ENCODE measurements around the gene ARMH4.
"Not testable (repeated sequence)": the region's sequence is repeated elsewhere in the genome, so short reads cannot be mapped to it uniquely, and the experiment has no call there.

The ARMH4 gene

DNA sequence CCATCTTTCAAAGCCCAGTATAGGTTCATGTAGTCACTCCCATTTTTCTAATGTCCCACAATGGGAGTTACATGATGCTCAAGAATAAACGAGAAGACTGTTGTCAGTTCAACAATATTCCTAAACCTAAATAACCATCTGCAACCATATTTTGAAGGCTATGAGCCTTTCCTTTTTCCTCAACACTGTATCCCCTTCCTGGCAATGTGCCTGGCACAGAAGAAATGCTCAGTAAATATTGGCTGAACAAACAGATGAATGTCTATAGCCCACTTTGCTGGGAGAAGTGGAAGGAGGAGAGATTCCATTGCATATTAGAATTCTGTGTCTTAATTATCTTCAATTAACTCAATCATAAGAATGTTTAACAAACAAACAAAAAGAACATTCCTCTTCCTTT is 6.1 kb downstream of the ARMH4 start:
- DNase-seq, result no peak

DNA sequence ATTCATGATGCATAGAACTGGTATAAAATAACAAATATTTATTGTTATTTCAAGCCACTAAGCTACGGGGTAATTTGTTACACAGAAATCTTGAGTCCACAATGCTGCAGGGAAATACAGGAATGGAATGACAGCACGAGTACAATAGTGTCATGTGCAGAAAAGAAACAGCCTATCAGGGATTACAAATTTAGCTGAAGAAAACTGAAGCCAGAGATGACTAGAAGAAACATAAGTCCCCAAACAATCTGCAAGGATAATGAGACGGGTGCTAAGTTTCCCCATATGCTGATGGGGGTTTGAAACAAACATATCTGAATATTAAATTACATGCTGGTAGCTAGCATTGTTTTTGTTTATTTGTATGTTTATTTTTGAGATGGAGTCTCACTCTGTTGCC is 8.9 kb downstream of the ARMH4 start:
- DNase-seq, result no peak

DNA sequence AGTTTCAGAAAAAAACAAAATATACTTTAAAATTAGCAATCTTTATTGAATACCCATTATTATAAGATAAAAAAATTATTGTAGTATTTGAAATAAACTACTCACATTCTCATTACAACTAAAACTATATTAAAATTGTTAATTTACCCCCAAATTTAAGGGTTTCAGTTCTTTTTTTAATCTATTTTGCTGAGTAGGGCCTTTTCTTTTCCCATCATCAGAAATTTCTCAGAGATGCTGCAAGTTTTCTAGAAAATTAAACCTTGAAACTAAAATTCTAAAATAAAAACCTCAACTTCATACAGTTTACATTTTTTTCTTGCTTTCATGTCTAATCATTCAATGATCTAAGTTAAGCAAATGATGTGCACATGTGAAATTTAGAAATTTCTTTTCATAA is 10.1 kb downstream of the ARMH4 start:
- no peak for DNase-seq

DNA sequence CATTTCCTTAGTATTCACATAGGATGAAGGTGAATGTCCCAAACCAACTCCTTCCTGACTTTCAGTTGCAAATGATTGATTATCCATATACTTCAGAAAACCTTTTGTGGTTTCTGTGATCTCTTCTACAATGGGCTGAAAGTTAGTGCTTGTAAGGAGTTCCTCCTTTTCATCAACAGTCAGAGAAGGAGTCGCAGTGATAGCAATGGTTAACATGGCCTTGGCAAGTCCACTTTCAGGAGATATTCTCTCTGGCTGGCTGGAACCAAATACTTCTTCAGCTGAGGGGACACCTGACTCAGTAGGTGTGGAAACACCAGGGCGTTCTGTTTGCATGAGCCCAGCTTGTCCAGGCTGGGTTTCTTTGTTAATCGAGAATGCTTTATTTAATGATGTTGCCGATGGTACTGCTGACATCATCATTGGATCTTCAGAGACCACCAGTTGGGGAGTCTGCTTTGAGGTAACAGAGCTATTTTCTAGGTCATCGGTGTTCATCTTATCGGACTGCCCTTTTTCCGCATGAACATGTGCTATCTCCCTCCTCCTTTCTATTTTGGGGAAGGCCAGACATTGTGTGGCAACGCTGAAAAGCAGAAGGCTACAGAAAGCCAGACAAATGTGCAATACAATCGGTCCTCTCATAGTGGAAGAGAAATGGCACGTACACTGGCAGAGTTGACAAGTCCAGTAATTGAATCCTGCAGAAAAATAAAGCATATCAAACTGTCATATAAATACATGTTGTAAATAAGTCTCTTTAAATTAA is 13.1 kb downstream of the ARMH4 start:
- DNase-seq, result no peak

DNA sequence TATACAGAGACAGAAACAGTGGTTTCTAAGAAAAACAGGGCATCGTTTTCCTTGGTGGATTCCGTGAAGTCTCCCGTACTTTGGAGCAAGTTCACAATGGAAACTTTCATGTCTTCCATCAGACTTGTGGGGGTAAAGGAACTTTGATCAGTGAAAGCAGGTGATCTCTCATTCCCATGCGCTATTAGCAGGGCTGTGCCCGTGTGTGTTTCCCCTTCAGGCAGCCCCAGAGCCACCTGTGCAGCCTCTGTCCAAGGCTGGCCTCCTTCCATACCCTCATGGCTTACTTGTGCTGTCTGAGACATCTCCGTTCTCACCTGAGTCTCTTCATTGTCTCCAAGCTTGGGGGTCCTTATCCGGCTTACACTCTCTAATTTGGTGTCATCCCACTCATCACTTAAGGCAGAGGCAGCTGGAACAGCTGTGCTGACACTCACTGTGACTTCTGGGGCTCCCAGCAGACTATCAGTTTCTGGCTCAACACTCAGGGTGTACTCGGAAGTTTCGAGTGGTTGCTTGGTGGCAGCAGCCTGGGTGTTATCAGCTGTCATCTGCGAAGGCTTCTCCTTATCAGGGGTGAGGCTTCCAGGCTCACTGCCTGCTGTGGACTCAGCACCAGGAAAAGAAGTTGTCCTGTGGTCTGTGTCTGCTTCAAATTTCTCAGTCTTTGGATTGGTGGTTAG is 13.8 kb downstream of the ARMH4 start:
- no peak for DNase-seq

DNA sequence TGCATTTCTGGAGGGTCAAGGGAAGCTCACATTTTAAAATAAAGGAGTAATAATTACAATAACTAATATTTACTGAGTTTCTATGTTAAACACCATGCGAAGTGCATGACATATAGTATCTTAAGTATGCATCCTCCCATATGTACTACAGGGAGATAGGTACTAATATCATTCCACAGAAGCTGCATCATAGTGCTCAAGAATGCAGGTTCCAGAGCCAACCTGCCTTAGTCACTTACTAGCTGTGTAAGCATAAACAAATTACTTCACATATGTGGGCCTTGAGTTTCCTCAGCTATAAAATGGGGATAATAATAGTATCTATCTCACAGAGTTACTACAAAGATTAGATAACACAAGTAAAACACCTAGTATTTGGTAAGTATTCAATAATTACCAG is 18.3 kb downstream of the ARMH4 start:
- no peak for DNase-seq

DNA sequence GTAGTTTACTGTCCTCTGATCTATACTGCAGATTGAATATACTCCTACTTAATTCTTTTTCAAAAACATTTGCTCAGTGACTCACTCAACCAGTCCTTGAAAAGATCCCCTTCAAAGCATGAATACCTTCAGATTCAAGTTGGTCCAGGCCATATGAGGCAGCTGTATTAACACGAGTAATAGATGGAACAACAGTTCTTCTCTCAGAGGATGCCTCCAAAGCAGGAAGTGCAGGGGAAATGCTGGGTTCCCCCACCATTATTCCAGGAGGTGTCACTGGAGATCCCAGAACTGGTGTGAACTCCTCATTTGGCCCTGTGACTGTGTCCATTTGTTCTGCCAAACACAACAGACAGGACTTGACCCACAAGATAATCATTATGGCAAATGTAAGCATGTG is 20.6 kb downstream of the ARMH4 start:
- DNase-seq, result no peak

DNA sequence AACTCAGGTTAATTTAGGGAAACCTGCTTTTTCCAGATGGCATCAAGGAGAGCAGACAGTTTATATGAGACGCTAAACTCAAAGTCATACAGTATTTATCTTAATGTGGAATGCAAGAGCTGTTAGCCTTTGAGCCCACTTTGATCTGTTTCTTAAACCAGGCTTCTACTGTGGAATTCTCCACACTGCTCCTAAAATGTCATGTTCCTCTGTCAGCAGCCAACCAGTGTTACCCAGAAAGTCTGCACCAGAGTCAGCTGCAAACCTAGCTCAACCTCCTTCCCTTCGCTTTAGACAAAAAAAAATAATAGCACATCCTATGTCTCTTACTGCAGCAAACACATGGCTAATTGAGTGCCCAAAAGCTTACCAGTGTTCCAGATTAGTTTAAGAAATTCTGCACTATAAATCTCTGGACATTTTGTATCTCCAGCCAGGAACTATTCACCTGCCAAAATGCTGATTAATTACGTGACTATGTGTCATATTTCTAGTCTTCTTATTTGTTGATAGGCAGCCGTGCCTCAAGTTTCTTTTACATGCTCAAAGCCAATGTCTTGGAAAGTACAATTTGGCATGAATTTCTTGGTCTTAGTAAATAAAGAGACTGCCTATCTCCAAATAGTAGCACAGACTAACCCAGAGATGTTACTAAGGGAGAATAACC is 21.8 kb downstream of the ARMH4 start:
- no peak for DNase-seq

DNA sequence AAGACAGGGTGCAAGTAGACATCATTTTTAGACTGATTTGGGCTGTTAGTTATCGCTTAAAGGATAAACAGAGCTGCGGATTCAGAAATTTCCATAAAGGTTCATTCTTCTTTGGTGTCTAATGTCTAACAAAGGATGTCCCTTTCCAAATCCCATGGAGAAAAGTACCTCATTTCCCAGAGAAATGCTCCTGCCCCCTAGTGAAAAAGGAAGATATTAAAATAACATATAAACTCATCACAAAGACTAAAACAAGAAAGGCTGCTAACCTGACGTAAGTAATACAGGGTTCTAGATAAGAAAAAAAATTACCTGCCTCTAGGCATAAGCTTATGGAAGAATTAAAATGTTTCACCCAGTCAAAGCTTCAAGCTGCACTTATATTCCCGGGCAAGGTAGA is 22.8 kb downstream of the ARMH4 start:
- no peak for DNase-seq

DNA sequence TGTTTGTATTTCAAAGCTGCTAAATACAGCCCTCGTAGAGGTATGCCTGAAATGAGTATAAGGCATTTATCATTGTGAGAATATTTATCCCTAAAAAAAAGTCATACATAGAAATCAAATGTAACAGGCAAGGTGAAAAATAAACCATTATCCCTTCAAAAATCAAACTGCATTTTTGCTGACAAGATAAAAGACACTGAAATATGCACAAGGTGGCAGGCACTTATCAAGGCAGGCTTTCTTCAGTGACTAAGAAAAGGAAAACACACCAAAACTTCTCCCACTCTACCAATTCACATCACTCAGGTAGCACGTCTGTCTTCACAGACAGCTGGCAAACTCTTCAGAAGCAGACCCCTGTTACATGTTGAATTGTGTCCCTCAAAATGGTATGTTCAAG is 23.6 kb downstream of the ARMH4 start:
- DNase-seq, result no peak

DNA sequence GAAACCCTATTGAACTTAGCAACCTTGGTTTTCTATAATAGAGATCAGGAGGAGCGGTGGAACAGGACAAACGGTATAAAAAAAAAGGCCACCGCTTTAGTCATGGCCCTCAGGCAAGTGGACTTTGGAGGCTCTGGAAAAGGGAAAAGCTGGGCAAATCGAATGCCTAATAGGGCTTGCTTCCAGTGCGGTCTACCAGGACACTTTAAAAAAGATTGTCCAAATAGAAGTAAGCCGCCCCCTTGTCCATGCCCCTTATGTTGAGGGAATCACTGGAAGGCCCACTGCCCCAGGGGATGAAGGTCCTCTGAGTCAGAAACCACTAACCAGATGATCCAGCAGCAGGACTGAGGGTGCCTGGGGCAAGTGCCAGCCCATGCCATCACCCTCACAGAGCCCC is 29.5 kb downstream of the ARMH4 start:
- not testable (repeated sequence) for DNase-seq

DNA sequence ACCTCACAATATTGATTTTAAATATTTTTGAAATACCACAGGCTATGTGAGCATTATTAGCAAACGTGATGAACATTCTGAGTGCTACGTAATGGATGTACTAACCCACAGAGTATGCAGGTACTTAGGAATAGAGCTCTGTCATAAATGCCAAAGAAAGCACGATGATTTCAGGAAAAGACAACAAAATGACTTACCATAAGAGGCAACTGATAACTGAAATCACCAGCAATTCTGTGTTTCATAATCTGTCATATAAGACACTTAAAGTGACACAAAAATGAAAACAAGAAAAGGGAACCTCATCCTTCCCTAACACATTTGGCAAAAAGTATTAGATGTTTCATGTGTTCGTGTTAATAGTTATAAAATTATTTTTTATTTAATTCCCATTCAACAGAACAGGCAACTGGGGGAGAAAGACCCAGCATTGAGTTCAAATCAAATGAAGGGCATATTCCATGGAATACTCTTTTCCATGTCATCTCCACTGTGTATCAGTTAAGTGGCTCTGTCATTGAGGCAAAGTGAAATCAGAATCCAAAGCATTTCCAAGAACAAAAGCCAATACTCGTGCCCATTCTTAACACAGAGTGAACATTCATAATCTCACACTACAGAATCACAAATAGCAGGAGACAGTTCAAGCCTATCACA is 30.4 kb downstream of the ARMH4 start:
- DNase-seq, result no peak

DNA sequence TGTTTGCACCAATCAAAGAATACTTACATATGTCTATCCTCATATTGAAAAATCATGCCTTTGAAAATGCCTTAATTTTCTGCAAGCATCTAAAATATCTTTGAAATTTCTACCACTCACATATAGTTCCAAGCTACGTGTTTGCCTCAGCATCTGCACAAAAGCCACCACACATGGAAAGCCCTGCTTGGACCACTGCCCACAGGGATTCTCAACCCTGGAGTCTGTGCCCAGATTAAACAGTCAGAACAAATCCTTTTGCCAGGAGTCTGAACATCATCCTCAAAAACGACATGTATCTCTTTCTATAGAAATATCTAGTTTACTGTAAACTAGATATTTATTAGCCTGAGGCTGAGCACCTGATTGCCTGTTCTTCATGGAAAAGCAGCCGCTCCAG is 32.6 kb downstream of the ARMH4 start:
- no peak for DNase-seq

DNA sequence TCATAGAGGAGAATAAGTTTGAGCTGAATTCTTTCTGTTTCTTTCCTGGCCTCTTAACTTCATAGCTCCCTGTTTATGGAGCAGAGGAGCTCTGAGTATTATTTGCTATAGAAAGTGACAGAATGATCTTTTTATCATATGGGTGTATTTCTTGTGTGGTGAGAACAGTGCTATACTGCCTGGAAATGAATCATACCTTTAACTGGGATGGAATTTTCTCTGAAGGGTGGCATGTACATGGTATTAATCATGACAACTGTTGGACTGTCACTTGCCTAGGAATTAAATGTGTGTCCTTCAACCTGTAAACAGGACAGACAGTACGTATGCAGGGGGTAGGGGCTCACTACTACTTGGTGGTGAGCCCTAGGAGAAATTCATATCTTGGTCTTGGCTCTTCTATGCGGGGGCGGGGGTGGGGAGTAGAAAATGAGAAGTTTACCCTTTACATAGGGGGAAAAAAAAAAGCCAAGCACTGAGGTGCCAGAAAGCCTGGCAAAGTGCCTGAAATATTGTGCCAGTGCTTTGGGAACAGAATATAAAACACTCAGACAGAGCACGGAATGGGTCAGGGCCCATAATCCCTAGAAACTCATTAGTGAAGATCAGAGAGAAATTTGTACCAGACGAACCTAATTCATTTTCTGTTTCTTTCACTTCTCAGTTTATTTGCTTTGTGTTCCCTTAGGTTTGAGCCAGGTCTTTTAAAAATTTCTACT is 33.8 kb downstream of the ARMH4 start:
- DNase-seq, result no peak

DNA sequence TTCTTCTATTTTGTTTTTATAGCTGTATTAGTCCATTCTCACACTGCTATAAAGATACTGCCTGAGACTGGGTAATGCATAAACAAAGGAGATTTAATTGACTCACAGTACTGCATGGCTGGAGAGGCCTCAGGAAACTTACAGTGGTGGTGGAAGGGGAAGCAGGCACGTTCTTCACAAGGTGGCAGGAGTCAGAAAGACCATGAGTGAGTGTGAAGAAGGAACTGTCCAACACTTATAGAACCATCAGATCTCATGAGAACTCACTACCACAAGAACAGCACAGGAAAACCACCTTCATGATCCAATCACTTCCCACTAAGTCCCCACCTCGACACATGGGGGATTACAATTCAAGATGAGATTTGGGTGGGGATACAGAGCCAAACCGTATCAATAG is 42.3 kb downstream of the ARMH4 start:
- DNase-seq, result no peak

DNA sequence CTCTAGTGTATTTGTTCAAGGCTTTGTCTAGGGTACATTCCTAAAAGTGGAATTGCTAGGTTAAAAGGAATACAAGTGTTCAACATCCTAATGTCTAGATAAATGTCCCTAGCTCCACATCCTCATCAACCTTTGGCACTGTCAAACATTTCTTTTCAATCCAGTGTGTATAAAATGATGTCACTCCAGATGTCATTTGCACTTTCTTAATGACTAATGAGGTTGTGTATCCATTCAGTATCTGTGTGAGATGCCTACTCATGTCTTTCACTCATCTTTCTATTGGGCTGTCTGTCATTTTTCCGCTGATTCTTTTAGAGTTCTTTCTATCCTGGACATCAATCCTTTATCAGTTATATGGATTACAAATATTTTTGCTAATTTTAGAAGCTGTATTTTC is 43.3 kb downstream of the ARMH4 start:
- DNase-seq, result no peak

DNA sequence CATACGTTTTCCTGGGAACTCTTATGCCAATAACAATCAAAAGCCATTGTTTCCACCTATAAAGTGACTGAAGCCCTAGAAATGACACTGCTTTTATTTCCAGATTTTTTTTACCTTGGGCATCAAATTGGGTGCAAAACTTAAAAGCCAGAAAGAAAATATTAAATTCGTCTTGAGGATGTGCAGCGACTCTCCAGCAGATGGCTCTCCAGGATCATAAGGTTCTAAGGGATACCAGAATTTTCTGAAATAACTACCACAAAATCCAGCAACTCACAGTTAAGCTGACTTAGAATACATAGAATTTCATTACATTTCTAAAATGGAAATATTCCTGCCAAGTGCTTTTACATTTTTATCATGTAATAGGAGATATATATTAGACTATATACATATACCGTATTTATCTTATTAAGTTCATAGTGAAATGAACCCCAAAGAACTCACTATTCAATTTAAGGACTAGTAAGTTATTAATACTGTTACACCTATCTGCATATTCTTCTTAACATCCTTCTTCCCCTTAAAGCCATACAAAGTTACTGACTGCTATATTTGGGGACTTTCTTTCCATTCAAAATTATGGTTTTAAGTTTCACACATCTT is 44.0 kb downstream of the ARMH4 start:
- DNase-seq, result peak; percentile 41

DNA sequence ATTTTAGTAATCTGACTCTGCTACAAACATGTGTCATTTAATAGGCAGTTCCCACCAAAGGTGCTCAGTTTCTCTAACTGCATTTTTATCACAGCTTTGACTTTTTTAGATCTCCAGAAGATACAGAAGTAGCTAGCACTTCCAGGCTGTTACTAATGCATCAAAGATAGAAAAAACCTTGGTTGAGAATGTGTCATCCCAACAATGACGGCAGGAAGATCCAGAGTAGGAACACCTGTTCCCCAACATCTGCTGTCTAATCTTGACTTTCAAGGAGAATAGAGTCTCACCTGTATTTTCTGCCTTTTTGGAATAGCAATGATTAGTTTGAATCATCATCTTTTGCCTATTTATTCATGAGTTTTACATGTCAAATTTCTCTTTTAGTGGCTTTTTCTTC is 45.0 kb downstream of the ARMH4 start:
- no peak for DNase-seq

DNA sequence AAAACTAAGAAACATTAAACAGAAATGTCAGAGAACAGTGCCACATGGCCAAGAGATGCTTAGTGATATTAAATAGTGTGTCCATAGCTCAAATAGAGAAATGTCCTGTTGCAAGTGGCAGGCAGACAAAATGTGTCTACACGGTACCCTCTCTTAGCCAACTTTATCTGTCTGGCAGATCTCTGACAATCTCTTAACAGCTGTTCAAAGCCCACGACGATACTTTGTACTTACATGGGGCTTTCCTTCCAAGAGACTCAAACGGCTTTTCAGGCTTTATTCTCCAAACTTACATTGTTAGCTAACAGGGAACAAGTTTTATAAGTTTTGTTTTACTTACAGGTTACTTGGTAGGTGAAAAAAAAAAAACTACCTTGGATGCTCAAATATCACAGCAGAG is 45.6 kb downstream of the ARMH4 start:
- DNase-seq, result no peak

DNA sequence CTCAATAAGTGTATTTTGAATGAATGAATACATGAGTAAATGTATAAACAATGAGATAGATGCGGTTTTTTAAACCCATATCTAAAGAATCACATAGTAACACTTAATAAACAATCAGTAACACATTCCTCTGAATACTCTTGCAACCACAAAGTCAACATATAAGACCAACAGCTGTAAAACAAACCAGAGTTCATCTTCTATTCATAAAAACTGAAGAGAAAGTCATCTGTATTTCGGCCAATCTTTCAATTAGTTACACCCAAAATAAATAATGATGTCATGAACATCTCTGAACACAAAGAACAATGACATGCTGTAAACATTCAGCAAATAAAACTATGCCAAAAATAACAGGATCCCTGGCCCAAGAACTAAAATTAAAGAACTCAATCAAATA is 47.2 kb downstream of the ARMH4 start:
- no peak for DNase-seq

DNA sequence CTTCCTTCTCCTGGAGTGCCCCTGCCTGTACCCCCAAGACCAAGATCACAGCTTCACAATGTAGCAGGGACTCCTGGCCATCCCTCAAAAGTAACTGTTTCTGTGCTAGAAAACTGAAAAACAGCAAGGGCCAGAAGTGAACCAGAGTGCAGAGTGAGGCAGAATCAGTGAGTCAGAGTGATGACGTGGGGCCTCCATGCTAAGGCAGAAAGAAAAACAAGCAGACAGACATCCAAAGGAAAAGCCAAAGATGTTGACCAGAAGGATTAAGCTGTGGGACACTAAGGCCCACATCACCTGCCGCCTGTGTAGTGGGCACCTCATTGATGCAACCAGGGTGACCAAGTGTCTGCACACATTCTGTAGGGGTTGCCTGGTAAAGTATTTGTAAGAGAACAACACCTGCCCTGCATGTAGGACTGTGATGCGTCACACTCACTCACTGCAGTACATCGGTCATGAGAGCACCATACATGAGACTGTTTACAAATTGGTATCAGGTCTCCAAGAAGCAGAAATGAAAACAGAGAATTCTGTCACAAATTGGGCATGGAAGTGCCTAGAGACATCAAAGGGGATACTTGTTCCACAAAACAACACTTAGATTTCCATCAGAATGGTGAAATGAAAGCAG is 51.2 kb downstream of the ARMH4 start:
- DNase-seq, result no peak

DNA sequence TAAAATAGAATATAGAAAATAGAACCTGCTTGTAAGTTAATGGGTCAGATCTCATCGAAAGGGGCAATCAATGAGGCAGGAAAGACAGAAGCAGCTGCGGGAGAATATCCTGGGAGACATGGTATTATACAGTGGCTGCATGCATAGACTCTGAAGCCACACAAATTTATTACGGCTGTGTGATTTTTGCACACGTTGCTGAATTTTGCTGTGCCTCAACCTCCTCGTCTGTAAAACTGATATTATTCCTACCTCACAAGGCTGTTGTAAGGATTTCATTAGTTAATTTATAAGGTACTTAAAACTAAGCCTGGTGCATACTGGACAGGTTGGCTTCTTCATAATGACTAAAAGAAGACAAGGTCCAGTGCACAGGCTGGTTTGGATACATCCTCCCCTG is 52.3 kb downstream of the ARMH4 start:
- DNase-seq, result no peak
